ENCODE results near the gene ADAMTS12.

Gene ADAMTS12

GRCh38 chr5:33841891-33842290, 49.9 kb downstream of the ADAMTS12 start:
- DNase-seq (ENCODE audit: low read depth), result no peak

GRCh38 chr5:33840927-33841547, 50.8 kb downstream of the ADAMTS12 start:
- DNase-seq (ENCODE audit: low read depth), result no peak

GRCh38 chr5:33837301-33837700, 54.5 kb downstream of the ADAMTS12 start:
- no peak for DNase-seq (ENCODE audit: low read depth)

GRCh38 chr5:33834334-33834733, 57.5 kb downstream of the ADAMTS12 start:
- no peak for DNase-seq (ENCODE audit: low read depth)

- no peak for DNase-seq (ENCODE audit: low read depth)
Measured at GRCh38 chr5:33833237-33833575, 58.6 kb downstream of the ADAMTS12 start.

GRCh38 chr5:33832404-33833236, 59.2 kb downstream of the ADAMTS12 start:
- no peak for DNase-seq (ENCODE audit: low read depth)

GRCh38 chr5:33831041-33831440, 60.7 kb downstream of the ADAMTS12 start:
- DNase-seq (ENCODE audit: low read depth), result no peak

- no peak for DNase-seq (ENCODE audit: low read depth)
Measured at GRCh38 chr5:33829430-33829829, 62.4 kb downstream of the ADAMTS12 start.

- no peak for DNase-seq (ENCODE audit: low read depth)
Measured at GRCh38 chr5:33828626-33829308, 63.0 kb downstream of the ADAMTS12 start.

- no peak for DNase-seq (ENCODE audit: low read depth)
Measured at GRCh38 chr5:33827885-33828284, 63.9 kb downstream of the ADAMTS12 start.

GRCh38 chr5:33827018-33827707, 64.6 kb downstream of the ADAMTS12 start:
- no peak for DNase-seq (ENCODE audit: low read depth)

GRCh38 chr5:33824516-33825195, 67.1 kb downstream of the ADAMTS12 start:
- no peak for DNase-seq (ENCODE audit: low read depth)

- DNase-seq (ENCODE audit: low read depth), result no peak
Measured at GRCh38 chr5:33817301-33817700, 74.5 kb downstream of the ADAMTS12 start.

GRCh38 chr5:33816791-33817190, 75.0 kb downstream of the ADAMTS12 start:
- no peak for DNase-seq (ENCODE audit: low read depth)

- DNase-seq (ENCODE audit: low read depth), result no peak
Measured at GRCh38 chr5:33812746-33813145, 79.0 kb downstream of the ADAMTS12 start.

GRCh38 chr5:33810491-33811120, 81.2 kb downstream of the ADAMTS12 start:
- no peak for DNase-seq (ENCODE audit: low read depth)

GRCh38 chr5:33809936-33810335, 81.9 kb downstream of the ADAMTS12 start:
- DNase-seq (ENCODE audit: low read depth), result no peak

GRCh38 chr5:33808699-33809098, 83.1 kb downstream of the ADAMTS12 start:
- no peak for DNase-seq (ENCODE audit: low read depth)

GRCh38 chr5:33807771-33808170, 84.0 kb downstream of the ADAMTS12 start:
- no peak for DNase-seq (ENCODE audit: low read depth)

- no peak for DNase-seq (ENCODE audit: low read depth)
Measured at GRCh38 chr5:33806738-33807442, 84.9 kb downstream of the ADAMTS12 start.

- no peak for DNase-seq (ENCODE audit: low read depth)
Measured at GRCh38 chr5:33801292-33801691, 90.5 kb downstream of the ADAMTS12 start.

All from T-helper 22 cell (primary cell).